SW 1271 (cell line): ENCODE results near the gene SPAG5.

Source experiments
- DNase-seq, 2 experiments: peaks; one replicate each; lab custom pipeline; 2025; lab: John Stamatoyannopoulos, UW

The SPAG5 gene

GRCh38 chr17:28541439-28541838 lies 57.4 kb downstream of the SPAG5 start:
- DNase-seq, result no peak

- DNase-seq, result no peak
Observed at GRCh38 chr17:28540231-28540630, 58.6 kb downstream of the SPAG5 start.

- no peak for DNase-seq
Observed at GRCh38 chr17:28538296-28538895, 60.4 kb downstream of the SPAG5 start.

GRCh38 chr17:28537219-28537610 lies 61.6 kb downstream of the SPAG5 start:
- DNase-seq, result no peak

- no peak for DNase-seq
Observed at GRCh38 chr17:28536532-28537218, 62.1 kb downstream of the SPAG5 start.

GRCh38 chr17:28534740-28535375 lies 64.0 kb downstream of the SPAG5 start:
- DNase-seq, result no peak

- no peak for DNase-seq
Observed at GRCh38 chr17:28533091-28533807, 65.6 kb downstream of the SPAG5 start.

- no peak for DNase-seq
Observed at GRCh38 chr17:28532050-28532960, 66.5 kb downstream of the SPAG5 start.

GRCh38 chr17:28530926-28531325 lies 67.9 kb downstream of the SPAG5 start:
- DNase-seq, result no peak

- no peak for DNase-seq
Observed at GRCh38 chr17:28530250-28530649, 68.6 kb downstream of the SPAG5 start.

GRCh38 chr17:28529013-28529400 lies 69.8 kb downstream of the SPAG5 start:
- DNase-seq, result no peak

- DNase-seq, result no peak
Observed at GRCh38 chr17:28528327-28529012, 70.4 kb downstream of the SPAG5 start.

GRCh38 chr17:28527859-28528258 lies 71.0 kb downstream of the SPAG5 start:
- DNase-seq, result no peak
